Endodermal cell (in vitro differentiated cells): ENCODE measurements around the gene SUFU. TPM values are rescaled to one million over a fixed set of nuclear protein-coding genes. Genes with fewer than 3 reads are reported as not detected.

Source experiments
- DNase-seq: peaks from one replicate; pipeline ENCODE4 v3.0.0-alpha.2; 2017
- H3K27ac ChIP-seq: 2 replicates; pipeline ENCODE4 v1.5.1; 2013; ENCODE audit warnings: mild to moderate bottlenecking, low read depth, low read length, moderate library complexity
- H3K27me3 ChIP-seq: 2 replicates; pipeline ENCODE4 v1.6.1; 2013; ENCODE audit warnings: mild to moderate bottlenecking, low read length, moderate library complexity; ENCODE audit not compliant: insufficient read depth, control insufficient read depth, poor library complexity, severe bottlenecking
- H3K36me3 ChIP-seq: 2 replicates; pipeline ENCODE4 v1.7.0; 2013; ENCODE audit warnings: mild to moderate bottlenecking, low read length, moderate library complexity; ENCODE audit not compliant: control insufficient read depth, insufficient read depth
- H3K4me1 ChIP-seq: one replicate; pipeline ENCODE4 v1.7.0; 2013; ENCODE audit warnings: low read length; ENCODE audit not compliant: control insufficient read depth, insufficient read depth
- H3K4me3 ChIP-seq: 2 replicates; pipeline ENCODE4 v1.5.1; 2013; ENCODE audit warnings: mild to moderate bottlenecking, low read length, moderate library complexity
- H3K9ac ChIP-seq: 2 replicates; pipeline ENCODE4 v1.6.1; 2013; ENCODE audit warnings: mild to moderate bottlenecking, low read length, moderate library complexity; ENCODE audit not compliant: poor library complexity, severe bottlenecking; ENCODE audit errors: extremely low read depth
- H3K9me3 ChIP-seq: 2 replicates; pipeline ENCODE4 v1.6.1; 2013; ENCODE audit warnings: mild to moderate bottlenecking, low read length, moderate library complexity; ENCODE audit not compliant: control insufficient read depth
- H3K27ac Mint-ChIP-seq: 2 replicates; pipeline ENCODE4 v1.8.0; 2020; ENCODE audit warnings: mixed read lengths
- H3K27me3 Mint-ChIP-seq: 2 replicates; pipeline ENCODE4 v1.8.0; 2021; ENCODE audit warnings: mild to moderate bottlenecking, mixed read lengths; ENCODE audit not compliant: insufficient read depth
- H3K36me3 Mint-ChIP-seq: 2 replicates; pipeline ENCODE4 v1.8.0; 2020; ENCODE audit warnings: low read depth, mixed read lengths
- H3K4me1 Mint-ChIP-seq: 2 replicates; pipeline ENCODE4 v1.8.0; 2020; ENCODE audit warnings: mixed read lengths
- H3K4me3 Mint-ChIP-seq: 2 replicates; pipeline ENCODE4 v1.8.0; 2020; ENCODE audit warnings: mild to moderate bottlenecking, moderate library complexity, mixed read lengths
- H3K9me3 Mint-ChIP-seq: 2 replicates; pipeline ENCODE4 v1.8.0; 2020; ENCODE audit warnings: mild to moderate bottlenecking, mixed read lengths
- WGBS, 2 experiments: methylation state at CpG; one replicate each; pipeline versions ENCODE4 v1.1.5 to v1.1.7; 2013; ENCODE audit warnings: missing lambda C conversion rate in 2 of 2, mixed read lengths in 1 of 2; ENCODE audit not compliant: insufficient coverage in 1 of 2, insufficient read length in 1 of 2; 5-methylcytosine and 5-hydroxymethylcytosine counted together
- total RNA-seq, 2 donors: library from RNA; stranded (reverse); fragmentation: NEBNext Ultra II Directional in 1 of 2; extraction: Animal tissue kit (Norgen Biotek cat#: 25700) in 1 of 2; gene quantifications; 2 replicates in 1 of 2; 3 replicates in 1 of 2; pipeline ENCODE4 v1.2.1, GENCODE V29; 2021
- TF ChIP-seq, protein P1 (sequence below): fragments of 200-600 bp; sonication (generic); conservative IDR thresholded peaks from 2 replicates; pipeline ENCODE4 v1.5.0; 2021; ENCODE audit warnings: antibody characterized with exemption, mild to moderate bottlenecking

The SUFU gene
- total RNA-seq, 2 donors from 2014 or later = 19.1 to 20.6 TPM

- 7 to 8% methylated on average over 13 to 23 of the region's 23 CpGs for WGBS, 2 experiments
- H3K4me3 ChIP-seq = peak overlapping the region; percentile 99
- TF ChIP-seq, protein P1, sequence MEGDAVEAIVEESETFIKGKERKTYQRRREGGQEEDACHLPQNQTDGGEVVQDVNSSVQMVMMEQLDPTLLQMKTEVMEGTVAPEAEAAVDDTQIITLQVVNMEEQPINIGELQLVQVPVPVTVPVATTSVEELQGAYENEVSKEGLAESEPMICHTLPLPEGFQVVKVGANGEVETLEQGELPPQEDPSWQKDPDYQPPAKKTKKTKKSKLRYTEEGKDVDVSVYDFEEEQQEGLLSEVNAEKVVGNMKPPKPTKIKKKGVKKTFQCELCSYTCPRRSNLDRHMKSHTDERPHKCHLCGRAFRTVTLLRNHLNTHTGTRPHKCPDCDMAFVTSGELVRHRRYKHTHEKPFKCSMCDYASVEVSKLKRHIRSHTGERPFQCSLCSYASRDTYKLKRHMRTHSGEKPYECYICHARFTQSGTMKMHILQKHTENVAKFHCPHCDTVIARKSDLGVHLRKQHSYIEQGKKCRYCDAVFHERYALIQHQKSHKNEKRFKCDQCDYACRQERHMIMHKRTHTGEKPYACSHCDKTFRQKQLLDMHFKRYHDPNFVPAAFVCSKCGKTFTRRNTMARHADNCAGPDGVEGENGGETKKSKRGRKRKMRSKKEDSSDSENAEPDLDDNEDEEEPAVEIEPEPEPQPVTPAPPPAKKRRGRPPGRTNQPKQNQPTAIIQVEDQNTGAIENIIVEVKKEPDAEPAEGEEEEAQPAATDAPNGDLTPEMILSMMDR = no peak
- H3K27me3 Mint-ChIP-seq = peaks cover 12% of the 10 kb centered on the region
- H3K36me3 ChIP-seq = peaks cover 9% of the 10 kb centered on the region
- no peak for DNase-seq
- no peak overlapping the region for H3K27ac ChIP-seq
- peak overlapping the region; percentile 82 for H3K9ac ChIP-seq
- no peaks in the 10 kb centered on the region for H3K9me3 ChIP-seq
- H3K4me1 Mint-ChIP-seq = peaks cover 13% of the 10 kb centered on the region
- H3K4me3 Mint-ChIP-seq = no peak overlapping the region
- peaks cover 11% of the 10 kb centered on the region for H3K4me1 ChIP-seq
- H3K9me3 Mint-ChIP-seq = no peaks in the 10 kb centered on the region
- H3K27ac Mint-ChIP-seq = no peak overlapping the region
- H3K27me3 ChIP-seq = no peaks in the 10 kb centered on the region
- peaks cover 7% of the 10 kb centered on the region for H3K36me3 Mint-ChIP-seq
Measured at GRCh38 chr10:102501201-102502028, 2.4 kb upstream of the SUFU start.

DNA sequence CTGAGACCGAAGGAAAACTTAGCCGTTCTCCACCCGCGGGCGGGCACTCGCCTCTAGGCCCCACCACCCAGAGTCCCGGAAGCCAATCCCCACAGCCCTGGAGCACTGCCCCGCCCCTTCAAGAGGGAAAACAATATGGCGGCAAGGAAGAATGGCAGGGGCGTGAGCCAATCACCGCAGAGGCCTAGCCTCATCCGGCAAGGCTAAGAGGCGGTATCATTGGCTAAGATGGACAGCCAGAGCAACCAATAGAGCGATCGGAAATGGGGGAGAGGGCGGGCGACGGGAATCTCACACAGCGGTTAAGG is 1.8 kb upstream of the SUFU start:
- Mint-ChIP-seq H3K27ac (no peak overlapping the region), H3K4me3 (no peak overlapping the region), H3K4me1 (peaks cover 16% of the 10 kb centered on the region), H3K9me3 (no peaks in the 10 kb centered on the region), H3K27me3 (peaks cover 12% of the 10 kb centered on the region), H3K36me3 (peaks cover 7% of the 10 kb centered on the region)
- H3K4me3 ChIP-seq = peak overlapping the region; percentile 99
- peaks cover 10% of the 10 kb centered on the region for H3K36me3 ChIP-seq
- WGBS, 2 experiments = 0 to 2% methylated on average over 5 to 19 of the region's 19 CpGs
- H3K9me3 ChIP-seq = no peaks in the 10 kb centered on the region
- no peaks in the 10 kb centered on the region for H3K27me3 ChIP-seq
- peak; percentile 100 for DNase-seq
- H3K9ac ChIP-seq = peak overlapping the region; percentile 82
- peak overlapping the region; percentile 94 for H3K27ac ChIP-seq
- H3K4me1 ChIP-seq = peaks cover 11% of the 10 kb centered on the region
- TF ChIP-seq, protein P1 = no peak

DNA sequence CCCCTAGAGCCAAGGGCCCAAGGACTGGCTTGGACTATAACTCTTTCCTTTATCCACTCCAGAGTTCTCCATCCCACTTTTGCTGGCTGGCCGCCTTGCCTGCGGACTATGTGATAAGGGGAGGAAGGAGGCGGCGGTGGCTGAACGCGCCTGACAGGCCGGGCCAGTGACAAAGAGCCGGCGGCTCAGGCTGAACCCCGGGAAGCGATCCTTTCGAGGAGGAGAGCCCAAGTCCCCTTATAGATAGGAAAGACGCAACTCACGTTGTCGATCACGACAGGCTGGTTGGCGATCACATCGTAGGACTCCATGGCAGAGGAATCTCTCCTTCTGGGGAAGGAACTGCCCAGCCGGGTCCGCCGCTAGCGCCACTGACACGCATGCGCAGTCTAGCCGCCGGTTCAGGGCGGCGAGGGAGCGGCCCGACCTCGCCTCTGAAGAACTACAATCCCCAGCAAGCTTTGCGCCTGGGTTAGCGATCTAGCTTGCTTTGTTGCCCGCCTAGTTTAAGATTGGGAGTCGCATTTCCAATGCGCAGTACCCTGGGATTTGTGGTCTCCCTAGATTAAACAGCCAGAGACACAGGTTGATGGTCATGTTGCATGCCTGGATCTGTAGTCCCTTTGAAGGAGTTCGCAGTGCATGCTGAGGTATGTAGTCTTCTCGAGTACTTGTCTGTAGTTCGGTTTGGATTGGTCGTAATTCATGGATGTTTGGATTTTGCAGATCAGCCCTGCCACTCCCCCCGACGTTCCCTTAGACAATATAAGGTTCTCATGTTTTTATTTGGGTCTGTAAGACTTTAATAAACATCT is 1.2 kb upstream of the SUFU start, which contains the start of gene ACTR1A:
ACTR1A (minus strand) TSS at position 376 of the 815 bp plus-strand sequence; CDS start at position 311, 65 bp downstream.
- peak within 1 kb of the TSS; percentile 82 for H3K9ac ChIP-seq
- H3K27me3 Mint-ChIP-seq = peaks cover 12% of the 10 kb centered on the region
- peaks cover 18% of the 10 kb centered on the region for H3K4me1 Mint-ChIP-seq
- TF ChIP-seq, protein P1 = no peak
- 0 to 1% methylated on average over 16 to 39 of the region's 42 CpGs for WGBS, 2 experiments
- no peaks in the 10 kb centered on the region for H3K27me3 ChIP-seq
- H3K9me3 Mint-ChIP-seq = no peaks in the 10 kb centered on the region
- H3K27ac Mint-ChIP-seq = no peak within 1 kb of the TSS
- peak; percentile 98 for DNase-seq
- H3K4me3 Mint-ChIP-seq = no peak within 1 kb of the TSS
- H3K9me3 ChIP-seq = no peaks in the 10 kb centered on the region
- peaks cover 10% of the 10 kb centered on the region for H3K36me3 ChIP-seq
- H3K4me1 ChIP-seq = peaks cover 11% of the 10 kb centered on the region
- peaks cover 7% of the 10 kb centered on the region for H3K36me3 Mint-ChIP-seq
- peak within 1 kb of the TSS; percentile 99 for H3K4me3 ChIP-seq
- H3K27ac ChIP-seq = peak within 1 kb of the TSS; percentile 94
